Left hindlimb (tissue), 1 donor: ENCODE measurements around the gene BRCA1.
"Not testable (repeated sequence)": the region's sequence is repeated elsewhere in the genome, so short reads cannot be mapped to it uniquely, and the experiment has no call there.

Experiments used
- DNase-seq: peaks from one replicate; pipeline ENCODE4 v3.0.0-alpha.2; 2018

Gene BRCA1

DNA sequence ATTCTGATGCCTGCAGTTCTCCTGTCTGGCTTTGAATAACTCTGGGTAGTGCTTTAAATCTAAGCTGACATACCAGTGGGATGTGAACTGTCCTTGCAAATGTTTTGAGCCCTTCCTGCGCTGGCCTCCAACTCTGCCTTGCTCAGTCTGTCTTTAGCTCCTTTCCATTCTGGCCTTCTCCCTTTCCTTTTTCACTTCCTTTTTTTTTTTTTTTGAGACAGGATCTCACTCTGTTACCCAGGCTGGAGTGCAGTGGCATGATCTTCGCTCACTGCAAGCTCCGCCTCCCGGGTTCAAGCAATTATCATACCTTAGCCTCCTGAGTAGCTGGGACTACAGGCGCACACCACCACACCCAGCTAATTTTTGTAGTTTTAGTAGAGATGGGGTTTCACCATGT lies 8.3 kb upstream of the BRCA1 start:
- DNase-seq, result not testable (repeated sequence)

DNA sequence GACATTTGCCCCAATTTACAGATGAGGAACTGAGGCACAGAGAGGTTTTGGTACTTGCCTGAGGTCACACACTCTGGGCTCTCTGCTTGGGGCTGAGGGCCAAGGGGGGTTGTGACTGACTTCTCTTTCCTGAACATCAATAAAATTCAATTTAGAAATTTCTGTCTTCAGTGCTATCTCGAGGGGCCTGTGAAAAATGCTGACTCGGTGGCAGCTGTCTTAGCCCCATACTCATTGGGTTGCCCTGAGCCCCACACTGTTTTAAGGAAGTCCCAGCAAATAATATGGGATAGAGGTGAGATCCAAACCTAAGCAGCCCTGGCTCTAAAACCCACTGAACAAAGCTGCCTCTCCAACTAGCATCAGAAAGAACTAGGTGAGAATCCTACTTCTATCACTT lies 7.0 kb upstream of the BRCA1 start:
- DNase-seq, result no peak

DNA sequence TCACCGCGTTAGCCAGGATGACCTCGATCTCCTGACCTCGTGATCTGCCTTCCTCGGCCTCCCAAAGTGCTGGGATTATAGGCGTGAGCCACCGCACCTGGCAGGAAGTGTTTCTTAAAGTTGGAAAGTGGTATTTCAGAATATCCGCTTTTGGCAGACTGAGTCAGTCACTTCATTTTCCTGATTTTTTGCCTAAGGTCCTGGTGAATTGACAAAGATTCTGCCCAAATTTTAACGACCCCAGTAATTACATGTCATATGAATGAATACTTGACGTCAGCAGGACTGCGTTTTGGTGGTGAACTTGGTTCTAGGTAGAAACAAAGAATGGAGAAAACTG lies 4.5 kb upstream of the BRCA1 start:
- DNase-seq, result no peak

DNA sequence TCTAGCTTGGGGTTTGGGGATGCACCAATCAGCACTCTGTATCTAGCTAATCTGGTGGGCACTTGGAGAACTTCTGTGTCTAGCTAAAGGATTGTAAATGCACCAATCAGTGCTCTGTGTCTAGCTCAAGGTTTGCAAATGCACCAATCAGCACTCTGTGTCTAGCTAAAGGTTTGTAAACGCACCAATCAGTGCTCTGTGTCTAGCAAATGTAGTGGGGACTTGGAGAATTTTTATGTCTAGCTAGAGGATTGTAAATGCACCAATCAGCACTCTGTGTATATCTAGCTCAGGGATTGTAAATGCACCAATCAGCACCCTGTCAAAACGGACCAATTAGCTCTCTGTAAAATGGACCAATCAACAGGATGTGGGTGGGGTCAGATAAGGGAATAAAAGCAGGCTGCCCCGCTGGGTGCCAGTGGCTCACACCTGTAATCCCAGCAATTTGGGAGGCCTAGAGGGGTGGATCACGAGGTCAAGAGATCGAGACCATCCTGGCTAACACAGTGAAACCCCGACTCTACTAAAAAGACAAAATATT lies 2.2 kb upstream of the BRCA1 start:
- DNase-seq, result not testable (repeated sequence)

DNA sequence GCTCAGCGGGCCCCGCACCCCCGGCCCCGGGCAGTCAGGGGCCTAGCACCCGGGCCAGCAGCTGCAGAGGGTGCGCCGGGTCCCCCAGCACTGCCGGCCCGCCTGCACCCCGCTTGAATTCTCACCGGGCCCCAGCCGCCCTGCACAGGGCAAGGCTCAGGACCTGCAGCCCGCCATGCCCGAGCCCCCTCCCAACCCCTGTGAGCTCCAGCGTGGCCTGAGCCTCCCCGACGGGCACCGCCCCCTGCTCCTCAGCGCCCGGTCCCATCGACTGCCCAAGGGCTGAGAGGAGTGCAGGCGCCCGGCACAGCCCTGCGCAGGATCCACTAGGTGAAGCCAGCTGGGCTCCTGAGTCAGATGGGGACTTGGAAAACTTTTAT lies 1.7 kb upstream of the BRCA1 start:
- no peak for DNase-seq

DNA sequence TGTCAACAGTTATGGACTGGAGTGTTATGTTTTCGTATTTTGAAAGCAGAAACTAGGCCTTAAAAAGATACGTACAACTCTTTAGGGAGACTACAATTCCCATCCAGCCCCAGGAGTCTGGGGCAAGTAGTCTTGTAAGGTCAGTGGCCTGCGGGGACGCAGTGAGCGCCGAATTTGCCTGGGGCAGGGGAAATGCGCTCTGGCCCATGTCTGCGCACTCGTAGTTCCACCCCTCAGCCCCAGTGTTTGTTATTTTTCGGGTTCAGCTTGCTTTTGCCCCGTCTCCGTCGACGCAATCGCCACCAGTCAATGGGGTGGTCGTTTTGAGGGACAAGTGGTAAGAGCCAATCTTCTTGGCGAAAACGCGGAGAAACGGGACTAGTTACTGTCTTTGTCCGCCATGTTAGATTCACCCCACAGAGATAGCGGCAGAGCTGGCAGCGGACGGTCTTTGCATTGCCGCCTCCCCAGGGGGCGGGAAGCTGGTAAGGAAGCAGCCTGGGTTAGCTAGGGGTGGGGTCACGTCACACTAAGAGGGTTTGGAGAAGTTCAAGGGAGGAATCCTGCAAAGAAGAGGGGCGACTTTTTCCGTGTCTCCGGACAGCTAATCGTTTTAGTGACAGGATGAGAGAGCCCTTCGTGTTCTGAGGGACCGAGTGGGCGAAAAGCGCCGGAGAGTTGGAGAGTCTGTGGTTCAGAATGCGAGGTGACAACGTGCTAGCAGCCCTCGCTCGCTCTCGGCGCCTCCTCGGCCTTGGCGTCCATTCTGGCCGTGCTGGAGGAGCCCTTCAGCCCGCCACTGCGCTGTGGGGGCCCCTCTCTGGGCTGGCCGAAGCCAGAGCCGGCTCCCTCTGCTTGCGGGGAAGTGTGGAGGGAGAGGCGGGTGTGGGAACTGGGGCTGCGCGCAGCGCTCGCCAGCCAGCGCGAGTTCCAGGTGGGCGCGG lies 1.1 kb upstream of the BRCA1 start:
- no peak for DNase-seq

DNA sequence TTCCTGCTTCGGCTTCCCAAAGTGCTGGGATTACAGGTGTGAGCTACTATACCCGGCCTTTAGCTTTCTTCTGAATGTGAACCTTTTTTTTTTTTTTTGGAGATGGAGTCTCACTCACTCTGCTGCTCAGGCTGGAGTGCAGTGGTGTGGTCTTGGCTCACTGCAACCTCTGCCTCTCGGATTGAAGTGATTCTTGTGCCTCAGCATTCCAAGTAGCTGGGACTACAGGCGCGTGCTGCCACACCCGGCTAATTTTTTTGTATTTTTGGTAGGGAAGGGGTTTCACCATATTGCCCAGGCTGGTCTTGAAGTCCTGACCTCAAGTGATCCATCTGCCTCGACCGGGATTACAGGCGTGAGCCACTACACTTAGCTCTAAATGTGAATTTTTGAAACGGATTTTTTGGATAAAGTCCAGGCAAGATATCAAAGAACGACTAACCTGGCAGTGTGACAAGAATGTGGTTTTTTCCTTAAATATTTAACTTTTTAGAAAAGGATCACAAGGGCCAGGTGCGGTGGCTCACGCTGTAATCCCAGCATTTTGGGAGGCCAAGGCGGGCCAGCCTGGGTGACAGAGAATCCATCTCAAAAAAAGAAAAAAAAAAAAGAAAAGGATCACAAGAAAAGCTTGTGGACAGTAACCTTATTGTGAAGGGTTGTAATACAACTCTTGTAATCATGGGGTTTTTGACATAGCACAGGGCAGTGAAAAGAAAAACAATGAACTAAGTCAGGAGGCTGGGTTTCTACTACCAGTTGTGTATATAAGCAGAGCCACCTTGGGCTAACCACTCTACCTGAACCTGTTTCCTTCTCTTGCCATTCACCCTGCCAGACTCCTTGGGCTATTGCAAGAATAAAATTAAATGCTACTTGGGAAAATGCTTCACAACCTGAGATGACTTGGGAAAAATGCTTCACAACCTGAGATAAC lies 6.2 kb downstream of the BRCA1 start:
- DNase-seq, result no peak

DNA sequence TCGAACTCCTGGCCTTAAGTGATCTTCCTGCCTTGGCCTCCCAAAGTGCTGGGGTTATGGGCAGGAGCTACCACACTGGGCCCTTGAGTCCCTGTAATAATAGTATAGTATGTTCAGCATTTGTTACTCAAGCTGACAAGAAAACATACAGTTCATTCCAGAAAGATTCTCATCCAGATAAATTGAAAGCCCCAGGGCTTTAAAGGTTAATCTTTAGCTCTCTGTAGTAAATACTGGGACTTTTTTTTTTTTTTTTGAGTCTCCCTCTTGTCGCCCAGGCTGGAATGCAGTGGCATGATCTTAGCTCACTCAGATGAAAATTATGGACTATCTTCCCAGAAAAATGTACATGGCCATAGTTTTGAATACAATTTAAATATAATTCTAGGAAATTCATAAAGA lies 11.0 kb downstream of the BRCA1 start:
- no peak for DNase-seq

DNA sequence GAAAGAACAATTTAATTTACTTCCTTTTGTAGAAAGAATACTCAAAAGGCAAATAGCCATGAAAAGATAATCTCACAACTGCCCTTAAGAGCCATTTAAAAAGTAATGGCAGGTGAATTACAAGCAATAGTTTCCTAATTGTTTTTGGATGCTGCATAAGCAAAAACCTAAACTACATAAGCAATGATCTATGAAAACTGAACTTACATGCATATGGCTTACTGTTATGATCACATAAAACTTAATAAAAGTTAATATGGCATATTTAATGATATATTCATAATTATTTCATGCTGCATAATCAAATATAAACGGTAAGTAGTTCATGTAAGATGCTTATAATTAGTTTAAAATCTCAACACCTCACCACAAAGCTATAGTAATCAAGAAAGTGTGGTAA lies 18.6 kb downstream of the BRCA1 start:
- DNase-seq, result no peak

DNA sequence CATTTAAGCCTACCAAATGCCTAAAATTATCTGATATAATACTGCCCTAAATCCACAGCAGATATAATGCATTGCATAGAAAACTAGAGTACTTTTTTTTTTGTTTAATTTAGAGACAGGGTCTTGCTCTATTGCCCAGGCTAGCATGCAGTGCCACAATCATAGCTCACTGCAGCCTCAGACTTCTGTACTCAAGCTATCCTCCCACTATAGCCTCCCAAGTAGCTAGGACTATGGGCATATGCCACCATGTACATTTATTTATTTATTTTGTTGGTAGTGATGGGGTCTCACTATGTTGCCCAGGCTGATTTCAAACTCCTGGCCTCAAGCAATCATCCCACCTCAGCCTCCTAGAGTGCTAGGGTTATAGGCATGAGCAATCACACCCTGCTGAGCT lies 20.0 kb downstream of the BRCA1 start:
- no peak for DNase-seq

DNA sequence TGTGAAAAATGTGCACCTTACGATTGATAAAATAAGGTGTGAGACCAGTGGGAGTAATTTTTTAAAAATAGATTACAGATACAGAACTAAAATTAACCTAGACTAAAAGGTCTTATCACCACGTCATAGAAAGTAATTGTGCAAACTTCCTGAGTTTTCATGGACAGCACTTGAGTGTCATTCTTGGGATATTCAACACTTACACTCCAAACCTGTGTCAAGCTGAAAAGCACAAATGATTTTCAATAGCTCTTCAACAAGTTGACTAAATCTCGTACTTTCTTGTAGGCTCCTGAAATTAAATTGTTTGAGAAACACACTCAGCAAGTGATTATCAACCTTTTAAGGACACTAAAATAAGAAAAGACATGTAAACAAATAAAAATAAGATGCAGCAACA lies 20.5 kb downstream of the BRCA1 start:
- no peak for DNase-seq

DNA sequence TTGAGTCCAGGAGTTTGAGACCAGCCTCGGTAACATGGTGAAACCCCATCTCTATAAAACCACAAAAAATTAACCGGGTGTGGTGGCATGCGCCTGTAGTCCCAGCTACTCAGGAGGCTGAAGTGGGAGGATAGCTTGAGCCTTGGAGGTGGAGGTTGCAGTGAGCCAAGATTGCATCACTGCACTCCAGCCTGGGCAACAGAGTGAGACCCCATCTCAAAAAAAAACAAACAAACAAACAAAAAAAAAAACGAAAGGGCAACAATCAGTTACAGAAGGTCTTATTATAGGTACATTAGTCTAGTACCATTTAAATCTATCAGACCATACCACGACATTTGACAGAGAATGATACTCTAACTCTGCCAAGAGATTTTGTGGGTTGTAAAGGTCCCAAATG lies 29.8 kb downstream of the BRCA1 start:
- not testable (repeated sequence) for DNase-seq

DNA sequence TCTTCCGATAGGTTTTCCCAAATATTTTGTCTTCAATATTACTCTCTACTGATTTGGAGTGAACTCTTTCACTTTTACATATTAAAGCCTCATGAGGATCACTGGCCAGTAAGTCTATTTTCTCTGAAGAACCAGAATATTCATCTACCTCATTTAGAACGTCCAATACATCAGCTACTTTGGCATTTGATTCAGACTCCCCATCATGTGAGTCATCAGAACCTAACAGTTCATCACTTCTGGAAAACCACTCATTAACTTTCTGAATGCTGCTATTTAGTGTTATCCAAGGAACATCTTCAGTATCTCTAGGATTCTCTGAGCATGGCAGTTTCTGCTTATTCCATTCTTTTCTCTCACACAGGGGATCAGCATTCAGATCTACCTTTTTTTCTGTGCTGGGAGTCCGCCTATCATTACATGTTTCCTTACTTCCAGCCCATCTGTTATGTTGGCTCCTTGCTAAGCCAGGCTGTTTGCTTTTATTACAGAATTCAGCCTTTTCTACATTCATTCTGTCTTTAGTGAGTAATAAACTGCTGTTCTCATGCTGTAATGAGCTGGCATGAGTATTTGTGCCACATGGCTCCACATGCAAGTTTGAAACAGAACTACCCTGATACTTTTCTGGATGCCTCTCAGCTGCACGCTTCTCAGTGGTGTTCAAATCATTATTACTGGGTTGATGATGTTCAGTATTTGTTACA lies 30.9 kb downstream of the BRCA1 start:
- DNase-seq, result no peak

DNA sequence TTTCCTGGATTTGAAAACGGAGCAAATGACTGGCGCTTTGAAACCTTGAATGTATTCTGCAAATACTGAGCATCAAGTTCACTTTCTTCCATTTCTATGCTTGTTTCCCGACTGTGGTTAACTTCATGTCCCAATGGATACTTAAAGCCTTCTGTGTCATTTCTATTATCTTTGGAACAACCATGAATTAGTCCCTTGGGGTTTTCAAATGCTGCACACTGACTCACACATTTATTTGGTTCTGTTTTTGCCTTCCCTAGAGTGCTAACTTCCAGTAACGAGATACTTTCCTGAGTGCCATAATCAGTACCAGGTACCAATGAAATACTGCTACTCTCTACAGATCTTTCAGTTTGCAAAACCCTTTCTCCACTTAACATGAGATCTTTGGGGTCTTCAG lies 32.3 kb downstream of the BRCA1 start:
- DNase-seq, result no peak

DNA sequence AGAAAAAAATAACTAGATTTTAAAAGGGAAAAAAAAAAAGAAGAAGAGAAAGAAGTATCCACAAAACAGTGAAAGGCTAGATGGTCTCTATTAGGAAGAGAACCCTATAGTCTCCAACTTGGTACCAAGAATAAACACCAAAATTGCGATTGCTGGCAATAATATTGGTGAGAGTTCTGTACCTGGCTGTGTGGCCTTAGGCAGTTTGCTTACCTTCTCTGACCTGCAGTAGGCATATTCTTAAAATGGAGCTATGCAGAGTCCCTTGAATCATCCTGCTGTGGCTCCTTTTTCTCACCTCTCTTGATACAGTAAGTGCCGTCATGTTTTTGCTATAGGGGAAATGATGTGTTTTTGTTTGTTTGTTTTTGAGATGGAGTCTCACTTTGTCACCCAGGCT lies 35.1 kb downstream of the BRCA1 start:
- DNase-seq, result no peak

DNA sequence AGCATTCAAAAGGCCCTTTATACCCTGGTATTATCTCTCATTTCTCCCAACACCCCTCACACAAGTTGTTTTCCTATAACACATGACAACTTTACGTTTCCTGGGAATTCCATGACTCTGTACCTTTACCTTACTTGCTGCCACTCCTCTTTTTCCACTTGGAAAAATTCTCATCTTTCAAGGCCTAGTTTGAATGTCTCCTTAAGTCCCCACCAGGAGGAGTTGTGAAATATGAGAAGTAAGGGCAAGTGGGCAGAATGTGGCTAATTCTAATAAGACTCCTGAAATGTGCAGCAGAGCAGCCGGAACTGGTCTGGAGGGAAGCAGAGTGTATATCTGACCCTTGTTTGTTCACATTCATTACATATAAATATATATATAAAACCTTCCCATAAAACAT lies 39.7 kb downstream of the BRCA1 start:
- DNase-seq, result no peak

DNA sequence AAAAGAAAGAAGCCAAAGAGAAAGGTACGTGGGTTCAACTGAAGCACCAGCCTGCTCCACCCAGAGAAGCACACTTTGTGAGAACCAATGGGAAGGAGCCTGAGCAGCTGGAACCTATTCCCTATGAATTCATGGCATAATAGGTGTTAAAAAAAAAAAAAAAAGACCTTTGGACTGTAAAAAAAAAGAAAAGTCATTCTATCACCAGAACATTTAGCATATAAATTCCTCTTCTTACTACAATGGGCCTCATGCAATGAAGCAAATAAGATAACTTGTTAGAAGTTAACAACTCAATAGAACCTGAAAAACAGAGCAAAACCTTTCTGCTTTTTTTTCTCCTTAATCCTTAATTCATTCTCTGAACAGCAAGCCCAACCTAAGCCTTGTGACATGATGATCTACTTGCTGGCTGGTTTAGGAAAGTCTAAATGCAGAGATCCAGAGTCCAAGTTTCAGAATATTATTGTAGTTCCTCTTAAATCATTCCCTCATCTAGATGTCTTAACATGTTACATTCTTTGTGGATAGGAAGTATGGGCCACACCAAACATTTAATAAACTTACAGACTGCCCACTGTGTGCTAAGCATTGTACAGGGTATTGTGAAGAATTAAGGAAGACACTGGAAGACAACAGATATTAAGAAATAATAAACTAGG lies 45.4 kb downstream of the BRCA1 start:
- no peak for DNase-seq

DNA sequence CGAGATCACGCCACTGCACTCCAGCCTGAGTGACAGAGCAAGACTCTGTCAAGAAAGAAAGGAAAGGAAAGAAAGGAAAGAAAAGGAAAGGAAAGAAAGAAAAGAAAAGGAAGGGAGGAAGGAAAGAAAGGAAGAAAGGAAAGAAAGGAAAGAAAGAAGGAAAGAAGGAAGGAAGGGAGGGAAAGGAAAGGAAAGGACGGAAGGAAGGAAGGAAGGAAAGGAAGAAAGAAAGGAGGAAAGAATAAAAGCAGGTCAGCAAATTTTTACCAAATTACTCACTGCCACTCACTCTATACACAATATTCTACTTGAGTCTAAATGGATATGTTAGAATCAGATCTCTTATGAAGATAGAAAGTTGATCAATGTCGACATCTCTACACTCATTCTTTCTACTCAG lies 50.3 kb downstream of the BRCA1 start:
- DNase-seq, result no peak

DNA sequence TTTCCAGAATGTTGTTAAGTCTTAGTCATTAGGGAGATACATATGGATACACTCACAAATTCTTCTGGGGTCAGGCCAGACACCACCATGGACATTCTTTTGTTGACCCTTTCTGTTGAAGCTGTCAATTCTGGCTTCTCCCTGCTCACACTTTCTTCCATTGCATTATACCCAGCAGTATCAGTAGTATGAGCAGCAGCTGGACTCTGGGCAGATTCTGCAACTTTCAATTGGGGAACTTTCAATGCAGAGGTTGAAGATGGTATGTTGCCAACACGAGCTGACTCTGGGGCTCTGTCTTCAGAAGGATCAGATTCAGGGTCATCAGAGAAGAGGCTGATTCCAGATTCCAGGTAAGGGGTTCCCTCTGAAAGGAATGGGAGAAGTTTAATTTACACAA lies 54.3 kb downstream of the BRCA1 start:
- DNase-seq, result no peak

DNA sequence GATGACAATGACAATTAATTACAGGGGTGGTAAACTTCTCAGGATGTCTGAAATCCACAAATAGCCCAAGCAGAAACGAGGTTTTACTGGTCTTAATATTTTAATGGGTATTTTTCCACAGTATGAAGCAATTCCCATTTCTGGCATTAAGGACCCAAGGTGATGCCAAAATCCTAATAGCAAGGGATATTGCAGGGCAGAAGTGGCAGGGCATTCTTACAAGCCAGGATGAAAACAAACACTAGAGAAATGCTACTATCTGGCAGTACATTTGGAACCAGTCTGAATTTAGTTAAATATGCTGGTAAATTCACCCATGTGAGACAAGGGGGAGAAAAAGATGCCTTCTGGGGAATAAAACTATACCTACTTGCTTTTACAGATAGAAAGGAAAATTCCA lies 54.9 kb downstream of the BRCA1 start:
- DNase-seq, result no peak

DNA sequence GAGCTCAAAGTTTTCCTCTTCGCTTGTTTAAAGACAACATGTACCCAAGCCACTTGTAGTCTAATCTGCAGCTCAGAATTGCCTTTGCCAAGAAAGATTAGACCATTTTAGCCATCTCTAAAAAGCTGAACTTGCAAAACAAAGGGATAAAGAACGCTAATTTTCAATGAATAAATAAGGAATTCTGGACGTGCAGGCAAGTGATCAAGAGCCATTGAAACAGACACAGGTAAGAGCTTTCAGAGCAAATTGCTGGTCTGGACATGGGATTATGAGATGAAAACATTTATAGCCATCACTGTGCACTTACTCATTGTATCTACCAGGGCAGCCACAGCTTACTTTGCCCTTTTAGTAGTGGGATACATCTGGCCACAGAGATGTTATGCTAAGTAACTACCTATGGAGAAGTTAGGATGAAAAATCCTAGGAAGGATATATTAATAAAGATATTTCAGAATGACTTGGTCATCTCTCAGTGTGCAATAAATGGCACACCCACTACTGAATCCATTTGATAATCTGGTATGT lies 55.7 kb downstream of the BRCA1 start:
- DNase-seq, result no peak
